HCT116 (cell line): Measurements from ENCODE around the gene CATSPER4. TPM values are rescaled to one million over a fixed set of nuclear protein-coding genes. Genes with fewer than 3 reads are reported as not detected.

ENCODE experiments used
- ATAC-seq: fragments of 200-7000 bp; cut with Tn5 transposase; 2 replicates; pipeline ENCODE4 v1.9.1; 2020; ENCODE audit warnings: mild to moderate bottlenecking, moderate library complexity
- BruUV-seq: library from RNA; stranded (reverse); fragments of 400-500 nt; replicated peaks from 2 replicates; lab custom pipeline; 2021; lab: Mats Ljungman, UMichigan
- CTCF ChIA-PET: fragments of 300-600 bp; sonication (Branson Sonifier 250); formaldehyde crosslinking; loops from one replicate; lab custom pipeline; 2021; ENCODE audit warnings: antibody characterized with exemption; lab: Charles Lee
- POLR2A ChIA-PET: fragments of 300-600, 350-600 bp; sonication (Branson Sonifier 250); formaldehyde crosslinking; loops from one replicate; lab custom pipeline; 2021; ENCODE audit warnings: antibody characterized with exemption; lab: Charles Lee
- RAD21 ChIA-PET, 2 experiments: fragments of 300-600 bp; sonication (Branson Sonifier 250); formaldehyde crosslinking; loops; one replicate each; lab custom pipeline; 2023; ENCODE audit warnings: low total read pairs in 2 of 2; ENCODE audit not compliant: uncharacterized antibody in 2 of 2, unreplicated experiment in 2 of 2, low non-redundant PET in 1 of 2; lab: Charles Lee
- DNase-seq: peaks from one replicate; pipeline ENCODE4 v3.0.0-alpha.2; 2010; ENCODE audit warnings: low read depth, low spot score
- H2AFZ ChIP-seq: fragments of 200-600 bp; shearing (Covaris generic), sonication (generic); 2 replicates; pipeline ENCODE4 v1.6.1; 2017; ENCODE audit warnings: low read depth, mixed run types, mixed read lengths, antibody characterized with exemption, low read length; ENCODE audit not compliant: poor library complexity, severe bottlenecking
- H3K27ac ChIP-seq: 2 replicates; pipeline ENCODE4 v1.5.1; 2012; ENCODE audit warnings: low read depth, low read length
- H3K27me3 ChIP-seq: fragments of 200-600 bp; sonication (generic); 2 replicates; pipeline ENCODE4 v1.6.1; 2016; ENCODE audit warnings: mixed run types, low read length, mixed read lengths; ENCODE audit not compliant: insufficient read depth
- H3K36me3 ChIP-seq, 2 experiments: fragments of 200-500 bp in 1 of 2; fragments of 200-600 bp in 1 of 2; sonication (Bioruptor generic) in 1 of 2; sonication (generic) in 1 of 2; 2 replicates each; pipeline versions ENCODE4 v1.5.1 to v1.6.1; 2014 to 2016; ENCODE audit warnings: low read length in 2 of 2, inconsistent platforms in 1 of 2, mixed read lengths in 1 of 2, mixed run types in 1 of 2; ENCODE audit not compliant: insufficient read depth in 2 of 2, control insufficient read depth in 1 of 2
- H3K4me1 ChIP-seq, 2 experiments: fragments of 200-600 bp in 1 of 2; sonication (generic) in 1 of 2; 2 replicates each; pipeline versions ENCODE4 v1.5.1 to v1.6.1; 2012 to 2017; ENCODE audit warnings: low read length in 2 of 2, inconsistent platforms in 1 of 2, mild to moderate bottlenecking in 1 of 2, mixed read lengths in 1 of 2, mixed run types in 1 of 2, moderate library complexity in 1 of 2; ENCODE audit not compliant: insufficient read depth in 2 of 2, control insufficient read depth in 1 of 2
- H3K4me2 ChIP-seq: fragments of 200-600 bp; sonication (generic); 2 replicates; pipeline ENCODE4 v1.6.1; 2017; ENCODE audit warnings: mixed run types, low read length, mixed read lengths
- H3K4me3 ChIP-seq, 2 experiments: fragments of 200-600 bp in 1 of 2; sonication (generic) in 1 of 2; replicated peaks in 1 of 2; 2 replicates each; pipeline ENCODE4 v1.5.1; 2011 to 2016; ENCODE audit warnings: low read length in 2 of 2, control low read depth in 1 of 2, low read depth in 1 of 2, mild to moderate bottlenecking in 1 of 2, mixed read lengths in 1 of 2, mixed run types in 1 of 2
- H3K79me2 ChIP-seq: fragments of 200-600 bp; sonication (generic); 2 replicates; pipeline ENCODE4 v1.6.1; 2017; ENCODE audit warnings: mild to moderate bottlenecking, mixed run types, low read length, moderate library complexity, mixed read lengths; ENCODE audit not compliant: insufficient read depth
- H3K9ac ChIP-seq: fragments of 200-600 bp; sonication (generic); 2 replicates; pipeline ENCODE4 v1.6.1; 2016; ENCODE audit warnings: low read length, mixed read lengths
- H3K9me2 ChIP-seq: fragments of 200-600 bp; sonication (generic), shearing (Covaris generic); 2 replicates; pipeline ENCODE4 v1.6.1; 2017; ENCODE audit warnings: mixed run types, mild to moderate bottlenecking, moderate library complexity; ENCODE audit not compliant: insufficient read depth
- H3K9me3 ChIP-seq, 2 experiments: fragments of 200-500 bp in 1 of 2; fragments of 200-600 bp in 1 of 2; sonication (Bioruptor generic) in 1 of 2; sonication (generic) in 1 of 2; 2 replicates each; pipeline ENCODE4 v1.6.1; 2014 to 2017; ENCODE audit warnings: low read length in 2 of 2, mixed read lengths in 2 of 2, inconsistent platforms in 1 of 2, low read depth in 1 of 2, mild to moderate bottlenecking in 1 of 2, mixed run types in 1 of 2, moderate library complexity in 1 of 2; ENCODE audit not compliant: control insufficient read depth in 1 of 2, insufficient read depth in 1 of 2
- H4K20me1 ChIP-seq: fragments of 200-600 bp; sonication (generic), shearing (Covaris generic); 2 replicates; pipeline ENCODE4 v1.6.1; 2017; ENCODE audit warnings: mixed run types, mild to moderate bottlenecking, moderate library complexity; ENCODE audit not compliant: insufficient read depth
- CBX3 ChIP-seq: IDR thresholded peaks from 2 replicates; pipeline ENCODE4 v1.6.1; 2012; ENCODE audit warnings: low read depth
- CTCF ChIP-seq, 3 experiments: fragments of 200-600 bp in 1 of 3; sonication (generic) in 1 of 3; IDR thresholded peaks in 2 of 3; conservative IDR thresholded peaks in 1 of 3; 2 replicates each; pipeline ENCODE4 v1.5.1; 2012 to 2017; ENCODE audit warnings: low read depth in 2 of 3, low read length in 2 of 3, antibody characterized with exemption in 1 of 3, borderline replicate concordance in 1 of 3, control low read depth in 1 of 3, mild to moderate bottlenecking in 1 of 3, mixed read lengths in 1 of 3, mixed run types in 1 of 3, moderate library complexity in 1 of 3; ENCODE audit not compliant: insufficient read depth in 1 of 3
- EGR1 ChIP-seq: IDR thresholded peaks from 2 replicates; pipeline ENCODE4 v1.6.1; 2012; ENCODE audit warnings: low read depth
- ELF1 ChIP-seq: IDR thresholded peaks from 2 replicates; pipeline ENCODE4 v1.6.1; 2012; ENCODE audit warnings: low read depth, borderline replicate concordance
- JUND ChIP-seq: IDR thresholded peaks from 2 replicates; pipeline ENCODE4 v1.6.1; 2012
- MAX ChIP-seq: IDR thresholded peaks from 2 replicates; pipeline ENCODE4 v1.6.1; 2012
- RAD21 ChIP-seq: IDR thresholded peaks from 2 replicates; pipeline ENCODE4 v1.6.1; 2012; ENCODE audit warnings: low read depth, mild to moderate bottlenecking
- REST ChIP-seq: IDR thresholded peaks from 2 replicates; pipeline ENCODE4 v1.6.1; 2012; ENCODE audit warnings: low read depth
- SIN3A ChIP-seq: IDR thresholded peaks from 2 replicates; pipeline ENCODE4 v1.6.1; 2012; ENCODE audit warnings: low read depth
- SP1 ChIP-seq: IDR thresholded peaks from 2 replicates; pipeline ENCODE4 v1.6.1; 2012; ENCODE audit warnings: low read depth
- SRF ChIP-seq: IDR thresholded peaks from 2 replicates; pipeline ENCODE4 v1.6.1; 2012; ENCODE audit warnings: low read depth
- TCF7L2 ChIP-seq: IDR thresholded peaks from 2 replicates; pipeline ENCODE4 v1.7.0; 2011; ENCODE audit warnings: borderline replicate concordance, inconsistent platforms; ENCODE audit not compliant: insufficient read depth, insufficient read length; ENCODE audit errors: extremely low read depth
- YY1 ChIP-seq: IDR thresholded peaks from 2 replicates; pipeline ENCODE4 v1.6.1; 2011; ENCODE audit warnings: low read length, low read depth, moderate library complexity, mild to moderate bottlenecking; ENCODE audit not compliant: insufficient replicate concordance; ENCODE audit errors: extremely low read depth
- intact Hi-C: fragments of 100-400 bp; cut with micrococcal nuclease; formaldehyde crosslinking; loops from 2 replicates; pipeline ENCODE4 v1.10.0; 2022
- total RNA-seq: library from RNA; stranded (reverse); gene quantifications from one replicate; pipeline ENCODE4 v1.2.1, GENCODE V29; 2021; ENCODE audit not compliant: unreplicated experiment

The CATSPER4 gene
- total RNA-seq, 1 experiment from 2014 or later: not detected

GRCh38 chr1:26166719-26167281 lies 23.6 kb upstream of the CATSPER4 start:
- no TSS peak for BruUV-seq
- H3K9me3 ChIP-seq: no peaks in the 10 kb centered on the region
- H3K36me3 ChIP-seq: no peaks in the 10 kb centered on the region; a peak in 1 of 4 replicates
- peaks cover 20% of the 10 kb centered on the region for H3K79me2 ChIP-seq
- POLR2A ChIA-PET: no interaction called here
- TF ChIP-seq REST (no peak), CBX3 (no peak), MAX (no peak), ELF1 (no peak), SRF (no peak), SP1 (no peak), CTCF (IDR thresholded peaks at IDR 0.05 in 2 of 3, conservative IDR thresholded peaks at IDR 0.05 in 1 of 3; ENCODE audit: borderline replicate concordance in 1 of 3, insufficient read depth in 1 of 3, low read depth in 2 of 3, low read length in 2 of 3) (no peak), YY1 (no peak), SIN3A (no peak), RAD21 (no peak), TCF7L2 (no peak), JUND (no peak), EGR1 (no peak)
- TF ChIP-seq, all 23 proteins: peak for 0
- H3K27ac ChIP-seq: no peak overlapping the region
- H2AFZ ChIP-seq: no peak overlapping the region
- ATAC-seq: no peak
- no peak overlapping the region for H3K9ac ChIP-seq
- intact Hi-C loops: loop anchor here (5.0 kb wide), 3 partner anchors 129 to 226 kb away; no protein-coding TSS in a partner anchor
- H3K4me1 ChIP-seq: peaks cover 10 to 42% of the 10 kb centered on the region in 2 experiments
- H4K20me1 ChIP-seq: no peaks in the 10 kb centered on the region
- H3K9me2 ChIP-seq: no peaks in the 10 kb centered on the region
- no peak overlapping the region for H3K4me3 ChIP-seq
- no peak for DNase-seq
- RAD21 ChIA-PET: no interaction called here
- CTCF ChIA-PET: no interaction called here
- H3K4me2 ChIP-seq: no peak overlapping the region
- H3K27me3 ChIP-seq: no peaks in the 10 kb centered on the region
